OCI-LY3 (cell line): ENCODE results near the gene TAS1R1.

Experiments
- H2AFZ ChIP-seq: fragments of 200-600, 300-600 bp; shearing (Covaris generic); 2 replicates; pipeline ENCODE4 v1.6.0; 2014; ENCODE audit warnings: antibody characterized with exemption, low read depth, low read length
- H3K27ac ChIP-seq: fragments of 200-600, 300-600 bp; sonication (generic); 2 replicates; pipeline ENCODE4 v1.5.1; 2014; ENCODE audit warnings: mild to moderate bottlenecking, low read length, moderate library complexity, mixed read lengths
- H3K27me3 ChIP-seq: fragments of 200-600, 300-600 bp; sonication (generic); 2 replicates; pipeline ENCODE4 v1.6.1; 2014; ENCODE audit warnings: low read depth, low read length, mixed read lengths
- H3K36me3 ChIP-seq: fragments of 200-600, 300-600 bp; sonication (generic); replicated peaks from 2 replicates; pipeline ENCODE3; 2014; ENCODE audit warnings: low read depth, low read length, mixed read lengths
- H3K4me1 ChIP-seq: fragments of 300-600, 200-600 bp; sonication (generic); 2 replicates; pipeline ENCODE4 v1.6.1; 2014; ENCODE audit warnings: low read length, mixed read lengths
- H3K4me2 ChIP-seq: fragments of 200-600, 300-600 bp; sonication (generic); 2 replicates; pipeline ENCODE4 v1.6.1; 2014; ENCODE audit warnings: low read length, mixed read lengths
- H3K4me3 ChIP-seq: fragments of 300-600, 200-600 bp; sonication (generic); 2 replicates; pipeline ENCODE4 v1.5.1; 2014; ENCODE audit warnings: antibody characterized with exemption, mild to moderate bottlenecking, low read length, moderate library complexity
- H3K79me2 ChIP-seq: fragments of 300-600, 200-600 bp; shearing (Covaris generic); 2 replicates; pipeline ENCODE4 v1.6.1; 2014; ENCODE audit warnings: mild to moderate bottlenecking, low read length, mixed read lengths
- H3K9ac ChIP-seq: fragments of 300-600, 200-600 bp; shearing (Covaris generic); 2 replicates; pipeline ENCODE4 v1.6.0; 2014; ENCODE audit warnings: mild to moderate bottlenecking, low read length, moderate library complexity
- H3K9me3 ChIP-seq: fragments of 200-600, 300-600 bp; shearing (Covaris generic); 2 replicates; pipeline ENCODE4 v1.6.1; 2014; ENCODE audit warnings: low read length, mixed read lengths; ENCODE audit not compliant: insufficient read depth
- H4K20me1 ChIP-seq: fragments of 200-600, 300-600 bp; sonication (generic); 2 replicates; pipeline ENCODE4 v1.6.1; 2016; ENCODE audit warnings: low read length, mixed read lengths; ENCODE audit not compliant: insufficient read depth
- CTCF ChIP-seq: fragments of 200-600, 300-600 bp; sonication (generic); IDR thresholded peaks from 2 replicates; pipeline ENCODE4 v1.5.1; 2014; ENCODE audit warnings: antibody characterized with exemption, low read length, low read depth
- EZH2phosphoT487 ChIP-seq: fragments of 200-600 bp; shearing (Covaris generic); IDR thresholded peaks from 2 replicates; pipeline ENCODE4 v1.6.1; 2018; ENCODE audit warnings: antibody characterized with exemption, mixed run types, low read depth

Gene TAS1R1

GRCh38 chr1:6627031-6627430 lies 71.9 kb downstream of the TAS1R1 start:
- Histone ChIP-seq H3K4me3 (no peak overlapping the region), H3K27ac (no peak overlapping the region), H3K9ac (no peak overlapping the region), H3K36me3 (peaks cover 7% of the 10 kb centered on the region), H3K4me1 (peaks cover 9% of the 10 kb centered on the region; the same call in 1 of the 2 replicates), H3K4me2 (no peak overlapping the region), H3K79me2 (peaks cover 25% of the 10 kb centered on the region), H3K27me3 (no peaks in the 10 kb centered on the region), H4K20me1 (peaks cover 2% of the 10 kb centered on the region; the same call in 1 of the 2 replicates), H3K9me3 (no peaks in the 10 kb centered on the region), H2AFZ (no peak overlapping the region)
- TF ChIP-seq CTCF (no peak), EZH2phosphoT487 (no peak)

GRCh38 chr1:6627841-6628545 lies 72.9 kb downstream of the TAS1R1 start:
- Histone ChIP-seq H3K79me2 (peaks cover 25% of the 10 kb centered on the region), H3K4me2 (no peak overlapping the region), H3K36me3 (peaks cover 7% of the 10 kb centered on the region), H3K27ac (no peak overlapping the region), H2AFZ (no peak overlapping the region), H3K4me3 (no peak overlapping the region), H3K4me1 (peaks cover 9% of the 10 kb centered on the region; the same call in 1 of the 2 replicates), H3K9ac (no peak overlapping the region), H4K20me1 (no peaks in the 10 kb centered on the region), H3K27me3 (no peaks in the 10 kb centered on the region), H3K9me3 (no peaks in the 10 kb centered on the region)
- no peak for TF ChIP-seq CTCF

GRCh38 chr1:6628971-6629479 lies 73.9 kb downstream of the TAS1R1 start:
- no peak for TF ChIP-seq EZH2phosphoT487
- TF ChIP-seq CTCF: no peak
- H4K20me1 ChIP-seq: no peaks in the 10 kb centered on the region
- H3K9me3 ChIP-seq: no peaks in the 10 kb centered on the region
- peaks cover 25% of the 10 kb centered on the region for H3K79me2 ChIP-seq
- no peaks in the 10 kb centered on the region for H3K27me3 ChIP-seq
- H3K4me2 ChIP-seq: no peak overlapping the region
- no peak overlapping the region for H3K4me3 ChIP-seq
- no peak overlapping the region for H2AFZ ChIP-seq
- no peak overlapping the region for H3K27ac ChIP-seq
- H3K36me3 ChIP-seq: peaks cover 5% of the 10 kb centered on the region
- H3K9ac ChIP-seq: no peak overlapping the region
- H3K4me1 ChIP-seq: peaks cover 9% of the 10 kb centered on the region; the same call in 1 of the 2 replicates
